ENCODE measurements around the gene ST3GAL4. TPM values are rescaled to one million over a fixed set of nuclear protein-coding genes. Genes with fewer than 3 reads are reported as not detected.

The ST3GAL4 gene
- total and polyA plus RNA-seq, 10 of the 15 experiments (the other 5 are each of a cell fraction or from before 2014, with no cell fraction given), result 3.8 to 8.1 (median 6.5) TPM; not detected in 2

- TF ChIP-seq MEF2A (IDR thresholded peaks at IDR 0.05; ENCODE audit: insufficient read depth, low read depth, low read length), result no peak
- no peak for TF ChIP-seq GATAD2B (conservative IDR thresholded peaks at IDR 0.05; ENCODE audit: low read depth)
- no peak for TF ChIP-seq FOXM1 (IDR thresholded peaks at IDR 0.05; ENCODE audit: low read depth, low read length)
- TF ChIP-seq RCOR1 (conservative IDR thresholded peaks at IDR 0.05; ENCODE audit: low read depth, low read length), result no peak
- no peak for TF ChIP-seq MXI1 (IDR thresholded peaks at IDR 0.05; ENCODE audit: low read depth, low read length)
- no peak for TF ChIP-seq MTA3 (IDR thresholded peaks at IDR 0.05; ENCODE audit: borderline replicate concordance, low read length)
- TF ChIP-seq NFIC (IDR thresholded peaks at IDR 0.05; ENCODE audit: low read depth, low read length), result no peak
- TF ChIP-seq RBBP5 (conservative IDR thresholded peaks at IDR 0.05), result no peak
Measured at GRCh38 chr11:126337474-126338241, 17.8 kb upstream of the ST3GAL4 start (continued).

DNA sequence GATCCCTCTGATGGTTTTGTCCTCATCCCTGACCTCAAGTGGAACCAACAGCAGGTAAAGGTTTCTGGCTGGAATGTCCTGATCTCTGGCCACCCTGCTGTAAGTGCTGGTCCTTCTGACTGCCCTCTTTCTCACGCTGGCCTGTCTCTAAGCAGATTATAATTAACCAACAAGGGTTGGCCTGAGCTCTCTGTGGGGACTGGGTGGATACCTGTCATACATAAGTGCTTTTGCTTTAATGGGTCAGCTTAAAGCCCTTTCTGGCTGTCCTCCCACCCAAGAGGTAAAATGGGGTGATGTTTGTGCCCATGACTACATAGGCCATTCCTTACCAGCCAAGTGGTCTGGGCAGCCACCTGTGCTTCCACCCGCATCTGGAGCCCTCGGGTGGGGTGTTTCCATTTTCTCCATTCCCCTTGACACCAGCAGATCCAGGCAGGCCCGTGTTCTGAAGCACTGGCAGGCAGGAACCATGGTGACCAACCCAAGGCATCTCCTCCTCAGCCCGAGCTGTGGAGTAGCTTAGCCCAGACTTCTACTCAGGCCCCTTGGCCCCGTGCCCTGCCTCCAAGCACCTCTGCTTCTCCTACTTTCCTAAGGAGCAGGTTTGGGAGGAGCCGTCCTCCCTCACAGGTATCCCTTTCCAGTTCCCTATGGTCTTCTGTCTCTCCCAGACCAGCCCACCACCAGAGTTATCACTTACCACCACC is 17.0 kb upstream of the ST3GAL4 start:
- H3K4me3 ChIP-seq, result no peak overlapping the region
- no peak overlapping the region for H3K9ac ChIP-seq (ENCODE audit: control insufficient read depth, insufficient read depth, low read length)
- ATAC-seq, result no peak
- FAIRE-seq, result no peak
- ChIA-PET POLR2A (no interaction called here), RAD21 (ENCODE audit: unreplicated experiment) (no interaction called here), CTCF (no interaction called here), SMC1A (ENCODE audit: uncharacterized antibody, unreplicated experiment) (interaction anchor here (2.5 kb wide), 1 partner anchor 142 kb away, joined by 9 read pairs; no protein-coding TSS in a partner anchor)
- no peak overlapping the region for H2AFZ ChIP-seq (ENCODE audit: control insufficient read depth, low read depth, low read length)
- no peak overlapping the region for H3K4me2 ChIP-seq (ENCODE audit: control insufficient read depth, insufficient read depth)
- H3K79me2 ChIP-seq (ENCODE audit: control insufficient read depth, insufficient read depth, low read length), result no peaks in the 10 kb centered on the region
- H3K9me3 ChIP-seq (replicated peaks; ENCODE audit: control insufficient read depth, insufficient read depth, low read length), result no peaks in the 10 kb centered on the region
- in situ Hi-C loops (cut with MboI), result no loop called here
- intact Hi-C loops (cut with micrococcal nuclease; ENCODE audit: unreplicated experiment), result no loop called here
- H3K36me3 ChIP-seq (ENCODE audit: control insufficient read depth in 2 of 2, insufficient read depth in 2 of 2, low read length in 1 of 2), result peaks cover 21 to 29% of the 10 kb centered on the region in 2 experiments
- no TSS peak for BruUV-seq (replicated peaks)
- no peaks in the 10 kb centered on the region for H4K20me1 ChIP-seq (ENCODE audit: control insufficient read depth, insufficient read depth)
- 91% methylated on average over 7 of the region's 7 CpGs for WGBS (ENCODE audit: insufficient coverage, insufficient replicate concordance, low lambda C conversion rate, missing lambda C conversion rate)
- DNase-seq (ENCODE audit: low read depth, low spot score), result no peak
- no peaks in the 10 kb centered on the region for H3K27me3 ChIP-seq (replicated peaks in 1 of 2; ENCODE audit: control insufficient read depth in 2 of 2, insufficient read depth in 2 of 2, low read length in 1 of 2)
- peaks cover 10% of the 10 kb centered on the region for H3K4me1 ChIP-seq (ENCODE audit: control insufficient read depth, insufficient read depth, low read length)
- H3K27ac ChIP-seq (ENCODE audit: control insufficient read depth, insufficient read depth), result no peak overlapping the region
- TF ChIP-seq ZNF207 (IDR thresholded peaks at IDR 0.05; ENCODE audit: borderline replicate concordance), result no peak
- TF ChIP-seq TCF7 (IDR thresholded peaks at IDR 0.05; ENCODE audit: borderline replicate concordance), result no peak
- TF ChIP-seq IKZF2 (IDR thresholded peaks at IDR 0.05), result no peak
- TF ChIP-seq EED (IDR thresholded peaks at IDR 0.05; ENCODE audit: low read depth), result no peak
- no peak for TF ChIP-seq FOXK2 (IDR thresholded peaks at IDR 0.05)
- no peak for TF ChIP-seq BCL11A (IDR thresholded peaks at IDR 0.05; ENCODE audit: low read depth, low read length)
- no peak for TF ChIP-seq EP300 (IDR thresholded peaks at IDR 0.05; ENCODE audit: borderline replicate concordance in 1 of 2, control insufficient read depth in 1 of 2, low read depth in 2 of 2, low read length in 2 of 2)
- no peak for TF ChIP-seq MYB (IDR thresholded peaks at IDR 0.05; ENCODE audit: borderline replicate concordance, low read depth, low read length)
- TF ChIP-seq IRF5 (IDR thresholded peaks at IDR 0.05; ENCODE audit: borderline replicate concordance), result no peak
- TF ChIP-seq ZNF274 (IDR thresholded peaks at IDR 0.05; ENCODE audit: insufficient read depth, insufficient read length), result no peak
- no peak for TF ChIP-seq SPI1 (IDR thresholded peaks at IDR 0.05; ENCODE audit: borderline replicate concordance, insufficient read depth, low read depth, low read length)
- no peak for TF ChIP-seq ZNF622 (IDR thresholded peaks at IDR 0.05)
- TF ChIP-seq, protein P1, sequence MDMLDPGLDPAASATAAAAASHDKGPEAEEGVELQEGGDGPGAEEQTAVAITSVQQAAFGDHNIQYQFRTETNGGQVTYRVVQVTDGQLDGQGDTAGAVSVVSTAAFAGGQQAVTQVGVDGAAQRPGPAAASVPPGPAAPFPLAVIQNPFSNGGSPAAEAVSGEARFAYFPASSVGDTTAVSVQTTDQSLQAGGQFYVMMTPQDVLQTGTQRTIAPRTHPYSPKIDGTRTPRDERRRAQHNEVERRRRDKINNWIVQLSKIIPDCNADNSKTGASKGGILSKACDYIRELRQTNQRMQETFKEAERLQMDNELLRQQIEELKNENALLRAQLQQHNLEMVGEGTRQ (IDR thresholded peaks at IDR 0.05; ENCODE audit: borderline replicate concordance, low read depth, low read length), result no peak
- no peak for TF ChIP-seq ASH2L (IDR thresholded peaks at IDR 0.05; ENCODE audit: borderline replicate concordance, low read depth)

Measured in GM12878 (cell line).